Activated T-cell treated with anti-CD3 and anti-CD28 coated beads for 1 hour (primary cell): Measurements from ENCODE around the gene UGT1A3.

ENCODE experiments used
- DNase-seq: peaks from one replicate; pipeline ENCODE4 v3.0.0-alpha.2; 2020; ENCODE audit warnings: low read depth

Gene UGT1A3

DNA sequence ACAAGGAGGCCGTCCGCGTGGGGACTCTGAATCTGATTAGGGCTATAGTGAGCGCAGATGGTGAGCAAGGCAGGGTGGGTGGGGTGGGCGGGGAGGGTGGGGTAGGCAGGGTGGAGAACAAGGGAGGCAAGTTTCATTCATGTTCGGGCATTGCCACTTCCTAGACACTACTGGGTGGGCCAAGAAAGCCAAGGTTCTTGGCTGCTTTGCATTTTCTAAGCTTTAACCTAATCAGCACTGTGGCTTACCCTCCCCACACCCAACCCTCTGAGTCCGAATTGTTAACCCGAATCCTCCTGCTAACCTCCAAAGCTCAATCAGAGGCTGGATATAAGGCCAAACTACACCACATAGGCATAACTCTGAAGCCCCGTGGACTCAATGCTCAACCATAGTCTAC lies 67.4 kb downstream of the UGT1A3 start:
- DNase-seq, result no peak

DNA sequence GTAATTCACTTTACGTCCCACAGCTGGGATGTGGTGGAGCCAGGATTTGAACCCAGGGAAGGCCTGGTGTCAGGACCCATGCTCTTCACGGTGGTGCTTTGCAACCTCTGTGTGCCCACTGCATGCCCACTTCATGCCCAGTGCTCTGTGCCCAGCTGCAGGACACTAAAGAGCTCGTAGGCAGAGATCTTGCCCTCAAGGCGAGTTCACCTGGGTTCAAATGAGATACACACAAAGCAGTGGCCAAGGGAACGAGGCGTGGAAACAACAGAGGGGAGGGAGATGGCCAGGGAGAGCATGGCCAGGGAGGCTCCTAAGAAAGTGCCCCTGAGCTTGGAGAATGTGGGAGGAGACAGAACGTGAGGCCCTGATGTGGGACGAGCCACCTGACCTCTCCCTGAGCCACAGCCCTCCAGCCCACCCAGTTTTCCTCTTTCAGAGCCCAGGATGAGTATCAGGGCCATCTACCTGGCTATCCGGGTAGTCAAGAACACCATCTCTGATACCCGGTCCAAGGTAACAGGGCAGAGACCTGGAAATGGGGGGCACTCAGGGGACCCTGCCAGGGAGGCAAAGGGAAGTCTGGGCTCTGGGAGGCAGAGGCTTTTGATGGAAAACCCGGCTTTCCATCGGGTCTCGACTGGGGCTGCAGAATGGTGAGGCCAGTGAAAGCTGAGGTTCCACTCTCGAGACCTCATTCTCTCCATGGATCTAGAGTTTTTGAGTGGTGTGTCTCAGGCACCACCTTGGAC lies 69.7 kb downstream of the UGT1A3 start:
- DNase-seq, result no peak

DNA sequence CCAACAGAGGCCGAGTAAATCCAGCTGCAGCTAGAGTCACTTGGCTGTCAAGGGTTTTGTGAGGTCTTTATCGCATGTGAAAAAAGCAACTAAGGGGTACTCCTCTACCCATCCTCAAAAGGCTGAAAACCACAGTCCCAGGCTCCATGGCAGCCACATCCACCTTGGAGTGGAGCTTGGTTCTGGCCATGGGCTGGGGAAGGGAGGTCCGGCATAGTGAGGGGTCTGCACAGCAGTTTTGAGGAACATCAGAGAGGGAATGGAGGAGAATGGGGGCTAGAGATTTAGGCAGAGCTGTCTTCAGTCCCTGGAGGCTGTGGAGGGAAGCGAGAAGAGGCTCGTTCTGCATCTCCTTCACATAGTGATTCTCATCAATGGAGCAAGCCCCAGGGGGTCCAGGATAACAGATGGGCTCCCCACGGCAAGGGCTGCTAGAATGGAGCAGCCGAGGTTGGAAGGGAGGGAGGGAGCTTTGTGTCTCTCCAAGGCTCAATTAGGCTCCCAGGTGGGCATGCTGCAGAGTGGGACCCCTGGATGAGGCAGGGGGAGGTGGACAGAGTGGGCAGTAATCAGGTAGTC lies 70.3 kb downstream of the UGT1A3 start:
- DNase-seq, result no peak

DNA sequence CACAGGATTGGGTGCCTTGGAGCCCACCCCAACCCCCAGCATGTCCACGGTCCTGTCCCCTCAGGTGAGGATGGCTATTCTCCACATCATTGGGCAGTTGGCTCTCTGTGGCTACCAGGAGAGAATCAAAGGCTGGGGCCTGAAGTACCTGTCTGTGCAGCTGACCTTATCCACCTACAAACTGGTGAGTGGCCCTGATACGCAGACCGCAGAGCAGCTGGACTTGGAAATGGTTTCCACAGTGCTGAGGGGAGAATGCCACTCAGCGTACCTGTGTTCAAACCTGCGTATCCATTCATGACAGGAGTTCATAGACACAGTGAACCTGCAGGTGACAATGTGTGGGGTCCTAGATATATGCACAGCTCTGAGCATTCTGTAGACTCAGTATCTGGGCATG lies 70.9 kb downstream of the UGT1A3 start:
- no peak for DNase-seq

DNA sequence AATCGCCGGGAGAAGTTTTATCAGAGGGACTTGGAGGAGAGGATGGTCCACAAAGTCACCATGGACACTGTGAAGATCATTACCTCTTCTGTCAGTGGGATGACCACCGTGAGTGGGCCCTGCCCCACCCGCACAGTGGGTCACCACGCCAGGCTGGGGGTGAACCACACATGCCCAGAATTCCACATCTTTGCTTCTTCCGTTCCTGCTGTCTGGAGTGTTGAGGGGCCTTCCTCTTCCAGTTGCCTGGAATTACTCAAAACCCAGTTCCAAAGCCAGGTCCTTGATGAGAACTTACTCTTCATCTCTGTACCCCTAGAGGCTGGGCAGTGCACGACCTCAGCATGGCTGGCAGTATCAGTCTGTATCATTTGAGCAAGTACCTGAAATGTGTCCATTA lies 71.4 kb downstream of the UGT1A3 start:
- DNase-seq, result no peak

DNA sequence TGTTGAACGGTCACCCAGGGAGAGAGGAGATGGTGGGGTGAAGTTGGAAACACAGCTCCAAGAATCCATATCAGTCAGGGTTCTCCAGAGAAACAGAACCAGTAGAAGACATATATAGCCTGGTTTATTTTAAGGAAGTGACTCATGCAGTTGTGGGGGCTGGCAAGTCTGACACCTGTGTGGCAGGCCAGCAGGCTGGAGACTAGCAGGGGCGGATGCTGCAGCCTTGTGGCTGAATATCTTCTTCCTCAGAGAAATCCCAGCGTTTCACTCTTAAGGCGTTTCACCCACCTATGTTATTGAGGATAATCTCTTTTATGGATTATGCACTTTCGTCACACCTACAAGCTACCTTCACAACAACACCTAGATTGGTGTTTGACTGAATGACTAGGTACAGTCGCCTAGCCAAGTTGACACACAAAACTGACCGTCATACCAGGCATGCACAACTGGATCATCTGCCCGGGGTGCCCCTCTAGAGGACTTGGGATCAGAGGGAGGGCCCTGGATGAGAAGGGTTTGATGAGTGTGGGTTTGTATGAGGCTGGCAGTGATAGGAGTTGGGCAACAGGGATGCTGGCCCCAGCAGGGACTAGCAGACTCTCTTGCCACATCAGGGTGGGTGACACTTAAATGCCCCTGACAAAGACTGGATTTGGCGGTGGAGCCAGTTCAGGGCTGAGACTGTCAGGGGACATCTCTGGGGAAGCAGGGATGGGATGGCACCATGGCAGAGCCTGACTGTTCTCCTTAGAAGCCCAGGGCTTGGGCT lies 72.7 kb downstream of the UGT1A3 start:
- no peak for DNase-seq

DNA sequence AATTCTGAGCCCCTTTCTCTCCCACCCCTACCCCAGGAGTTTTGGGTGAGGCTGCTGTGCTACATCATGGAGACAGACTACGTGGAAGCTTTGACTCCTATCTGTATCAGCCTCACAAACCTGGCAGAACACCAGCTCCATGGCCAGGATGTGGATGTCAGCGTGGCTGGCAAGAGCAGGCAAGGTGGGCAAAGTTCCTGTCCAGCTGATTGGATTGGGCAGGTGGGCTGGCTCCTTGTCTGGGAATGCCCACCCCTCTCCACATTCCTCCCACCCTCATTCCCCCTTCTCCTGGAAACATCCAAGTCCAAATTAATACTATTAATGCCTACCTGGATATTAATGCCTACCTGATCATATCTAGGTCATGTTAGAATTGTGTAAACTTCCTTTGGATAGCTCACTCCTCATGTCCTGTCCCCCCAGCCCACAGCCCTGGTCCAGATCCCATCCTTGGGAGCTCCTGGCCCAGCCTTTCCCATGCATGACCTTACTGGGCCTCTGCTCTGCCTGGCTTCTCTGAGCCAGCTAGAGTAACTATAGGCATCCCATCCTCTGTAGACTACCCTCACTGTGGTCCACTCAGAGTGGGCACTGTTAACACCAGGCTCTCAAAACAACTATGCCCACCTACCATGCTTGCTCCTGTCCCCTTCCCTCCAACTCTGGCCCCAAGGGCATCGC lies 73.4 kb downstream of the UGT1A3 start:
- DNase-seq, result no peak

DNA sequence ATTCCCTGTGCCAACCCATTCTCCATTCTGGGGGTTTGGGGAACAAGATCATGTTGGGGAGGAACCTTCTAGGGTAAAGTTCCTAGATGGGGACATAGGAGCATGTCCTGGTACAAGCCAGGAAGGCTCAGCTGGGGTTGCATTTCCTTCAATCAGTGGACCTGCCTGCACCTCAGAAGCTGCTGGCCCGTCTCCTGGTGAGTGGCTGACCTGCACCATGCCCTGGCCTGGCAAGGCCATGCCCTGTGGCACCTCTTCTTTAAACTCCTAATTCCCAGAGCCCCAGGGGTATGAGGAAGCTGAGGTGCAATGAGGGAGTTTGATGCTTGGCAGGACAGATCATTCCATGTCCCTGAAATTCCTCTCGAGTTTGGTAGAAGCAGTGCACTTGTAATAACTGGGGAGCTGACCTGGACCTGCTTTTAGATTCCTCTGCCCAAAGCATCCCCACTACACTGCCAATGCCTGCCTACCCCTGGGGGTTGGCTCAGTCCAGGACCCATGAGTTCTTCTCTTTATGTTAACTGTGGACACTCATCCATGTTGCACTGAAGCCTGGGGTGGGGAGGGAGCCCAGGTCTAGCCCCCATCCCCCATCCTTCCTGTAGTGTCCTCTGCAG lies 74.6 kb downstream of the UGT1A3 start:
- no peak for DNase-seq

DNA sequence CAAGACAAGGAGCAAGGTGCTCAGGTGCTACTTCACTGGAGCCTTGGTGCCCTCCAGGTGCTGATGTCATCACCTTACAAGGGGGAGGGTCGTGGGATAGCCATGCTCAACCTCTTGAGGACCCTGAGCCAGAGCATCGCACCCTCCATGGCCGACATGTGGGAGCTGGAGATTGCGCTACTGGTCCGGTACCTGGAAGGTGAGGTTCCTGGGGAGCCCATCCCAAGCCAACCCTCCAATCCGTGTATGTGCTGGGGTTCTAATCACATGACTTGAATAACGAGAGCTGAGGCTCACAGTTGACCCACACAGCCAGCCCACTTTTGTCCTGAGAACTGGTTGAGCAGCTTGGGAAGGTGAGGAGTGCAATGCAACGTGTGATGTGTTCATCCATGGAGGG lies 75.2 kb downstream of the UGT1A3 start:
- no peak for DNase-seq

DNA sequence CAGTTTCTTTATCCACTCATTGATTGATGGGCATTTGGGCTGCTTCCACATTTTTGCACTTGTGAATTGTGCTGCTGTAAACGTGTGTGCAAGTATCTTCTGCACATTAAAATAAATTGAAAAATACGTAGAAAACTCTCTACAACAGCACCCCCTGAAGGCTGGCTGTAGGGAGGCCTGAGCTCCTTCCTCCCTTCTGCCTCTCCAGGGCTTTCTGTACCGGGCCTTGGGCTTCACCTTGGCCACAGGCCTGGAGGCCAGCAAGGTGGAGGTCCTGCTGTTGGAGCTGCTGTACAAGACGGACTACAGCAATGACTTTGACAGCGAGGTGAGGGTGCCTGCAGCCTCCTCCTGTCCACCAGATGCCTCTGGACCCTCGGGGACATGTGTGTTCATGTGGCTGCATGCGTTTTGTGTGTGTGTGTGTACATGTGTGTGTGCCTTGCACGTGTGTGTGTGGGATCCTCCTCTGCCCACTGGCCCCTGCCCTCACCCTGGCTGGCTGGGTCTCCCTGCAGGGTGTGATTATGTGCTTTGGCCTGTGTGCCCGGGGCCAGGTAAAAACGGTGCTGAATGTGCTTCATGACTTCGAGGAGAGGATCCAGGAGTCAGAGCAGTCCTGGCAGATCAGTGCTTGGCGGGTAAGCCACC lies 78.5 kb downstream of the UGT1A3 start:
- DNase-seq, result no peak

DNA sequence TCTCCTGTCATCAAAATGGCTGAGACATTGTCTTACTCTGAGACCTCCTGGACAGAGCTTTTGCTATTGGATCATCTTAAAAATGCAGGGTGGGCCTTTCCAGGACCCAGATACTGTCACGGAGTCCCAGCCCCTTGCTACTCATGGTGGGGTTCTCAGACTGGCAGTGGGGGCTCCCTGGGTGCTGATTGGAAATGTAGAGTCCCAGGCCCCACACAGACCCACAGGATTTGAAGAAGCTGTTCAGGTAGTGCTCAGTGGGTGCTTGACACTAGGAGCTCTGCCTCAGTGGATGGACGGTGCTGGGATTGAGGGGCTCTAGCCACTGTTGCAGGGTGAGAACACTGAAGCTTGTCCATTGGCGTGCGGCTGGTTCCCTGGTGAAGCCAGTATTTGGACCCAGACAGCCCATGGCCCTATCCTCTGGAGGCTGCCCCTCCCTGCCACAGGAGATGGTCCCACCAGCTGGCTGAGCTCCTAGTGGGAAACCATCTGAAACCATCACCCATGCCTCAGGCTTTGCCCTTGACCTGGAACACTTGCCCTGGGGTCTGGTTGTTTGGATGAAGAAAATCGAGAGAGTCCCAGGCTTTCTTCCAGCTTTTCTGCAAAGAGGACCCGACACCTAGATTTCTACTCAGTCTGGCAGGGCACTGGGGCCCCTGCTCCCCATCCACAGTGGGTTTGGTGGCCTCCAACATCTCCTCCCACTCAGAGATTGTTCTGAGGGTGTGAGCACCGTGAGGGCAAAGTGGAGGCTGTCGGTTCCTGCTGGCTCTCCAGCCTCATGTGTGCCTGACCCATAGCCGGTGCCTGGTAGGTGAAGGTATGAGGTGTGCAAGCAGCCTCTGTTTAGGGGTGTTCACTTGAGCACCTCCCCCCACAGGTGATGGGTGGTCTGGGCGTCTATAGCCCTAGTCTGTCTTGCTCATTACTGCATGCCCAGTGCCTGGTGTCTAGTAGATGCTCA lies 79.4 kb downstream of the UGT1A3 start:
- DNase-seq, result no peak

DNA sequence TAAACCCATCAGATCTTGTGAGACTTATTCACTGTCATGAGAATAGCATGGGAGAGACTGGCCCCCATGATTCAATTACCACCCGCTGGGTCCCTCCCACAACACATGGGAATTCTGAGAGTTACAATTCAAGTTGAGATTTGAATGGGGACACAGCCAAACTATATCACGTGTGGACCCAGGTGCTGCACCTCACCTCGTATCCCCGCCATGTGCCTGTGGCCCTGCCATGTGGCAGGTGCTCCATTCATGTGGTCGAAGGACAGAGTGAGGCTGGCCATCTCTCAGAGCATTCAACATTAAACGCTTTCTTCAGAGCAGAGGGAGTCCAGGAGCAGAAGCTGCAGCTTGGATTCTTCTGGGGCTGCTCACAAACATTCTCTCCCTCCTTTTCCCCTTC lies 81.5 kb downstream of the UGT1A3 start:
- no peak for DNase-seq

DNA sequence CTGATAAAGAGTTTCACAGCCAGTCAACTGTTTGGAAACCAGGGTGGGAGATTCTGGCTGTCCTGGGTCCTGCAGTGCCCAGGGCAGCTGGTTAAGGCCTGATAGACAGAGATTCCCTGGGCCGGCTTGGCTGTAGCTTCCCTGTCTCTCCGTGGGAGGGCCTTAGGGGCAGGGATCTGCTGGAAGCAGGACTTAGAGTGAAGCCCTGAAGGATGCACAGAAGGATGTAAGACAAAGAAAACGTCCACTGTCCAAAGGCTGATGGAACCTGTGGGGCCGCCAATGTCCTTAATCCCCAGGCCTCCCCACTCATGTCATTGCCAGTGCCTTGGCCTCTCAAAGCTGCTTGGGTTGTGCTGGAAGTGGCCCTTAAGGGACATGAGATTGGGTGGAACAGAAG lies 82.2 kb downstream of the UGT1A3 start:
- no peak for DNase-seq

DNA sequence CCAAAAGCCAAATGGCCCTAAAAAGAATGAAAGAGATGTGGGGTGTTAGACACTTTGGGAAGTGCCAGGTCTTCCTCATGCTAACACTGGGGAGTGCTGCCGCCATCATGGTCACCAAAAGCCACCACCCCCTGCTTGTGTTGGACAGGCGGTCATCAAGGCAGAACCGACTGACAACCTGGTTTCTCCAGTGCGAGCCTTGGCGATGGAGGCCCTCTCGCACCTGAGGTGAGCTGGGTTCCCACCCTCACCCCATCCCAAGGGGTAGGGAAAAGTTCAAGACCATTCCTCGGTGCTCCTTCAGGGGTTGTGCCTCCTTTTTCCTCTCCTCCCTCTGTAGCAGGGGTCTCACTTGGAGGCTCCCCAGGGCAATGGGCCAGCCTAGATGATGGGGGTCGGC lies 82.9 kb downstream of the UGT1A3 start:
- DNase-seq, result no peak

DNA sequence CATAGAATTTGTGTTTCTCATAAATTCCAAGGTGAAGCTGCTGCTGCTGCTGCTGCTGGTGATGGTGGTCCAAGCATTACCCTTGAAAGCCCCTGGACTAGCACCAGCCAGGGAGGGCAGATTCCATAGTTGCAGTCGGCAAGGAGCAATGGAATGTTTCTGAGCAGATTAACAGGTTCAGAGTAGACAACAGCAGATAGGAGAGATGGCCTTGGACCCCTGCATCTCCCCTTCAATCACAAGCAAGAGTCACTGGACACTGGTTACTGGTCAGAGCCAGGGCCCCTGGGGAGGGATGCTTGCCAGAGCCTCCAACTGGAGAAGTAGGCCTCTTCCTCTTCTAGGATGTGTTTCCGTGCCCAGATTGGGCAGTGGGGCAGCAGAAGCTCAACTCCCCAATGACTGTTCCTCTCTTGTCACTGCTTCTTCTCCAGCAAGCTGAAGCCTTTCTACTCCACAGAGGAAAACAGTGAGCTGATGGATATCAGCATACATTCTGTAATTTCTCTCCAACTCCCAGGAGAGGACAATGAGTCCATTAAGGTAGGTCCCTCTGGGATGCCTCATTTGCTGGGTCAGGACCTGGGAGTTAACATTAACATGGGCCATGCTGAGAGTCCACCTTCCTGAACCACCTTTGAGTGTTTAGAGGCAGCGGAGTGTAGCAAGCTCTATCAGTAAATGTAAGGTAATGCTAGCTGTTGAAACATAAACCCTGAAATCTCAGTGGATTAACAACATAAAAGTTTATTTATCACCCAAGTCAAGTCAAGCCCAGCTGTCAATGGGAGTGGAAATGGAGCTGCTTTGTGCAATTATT lies 84.6 kb downstream of the UGT1A3 start:
- no peak for DNase-seq

DNA sequence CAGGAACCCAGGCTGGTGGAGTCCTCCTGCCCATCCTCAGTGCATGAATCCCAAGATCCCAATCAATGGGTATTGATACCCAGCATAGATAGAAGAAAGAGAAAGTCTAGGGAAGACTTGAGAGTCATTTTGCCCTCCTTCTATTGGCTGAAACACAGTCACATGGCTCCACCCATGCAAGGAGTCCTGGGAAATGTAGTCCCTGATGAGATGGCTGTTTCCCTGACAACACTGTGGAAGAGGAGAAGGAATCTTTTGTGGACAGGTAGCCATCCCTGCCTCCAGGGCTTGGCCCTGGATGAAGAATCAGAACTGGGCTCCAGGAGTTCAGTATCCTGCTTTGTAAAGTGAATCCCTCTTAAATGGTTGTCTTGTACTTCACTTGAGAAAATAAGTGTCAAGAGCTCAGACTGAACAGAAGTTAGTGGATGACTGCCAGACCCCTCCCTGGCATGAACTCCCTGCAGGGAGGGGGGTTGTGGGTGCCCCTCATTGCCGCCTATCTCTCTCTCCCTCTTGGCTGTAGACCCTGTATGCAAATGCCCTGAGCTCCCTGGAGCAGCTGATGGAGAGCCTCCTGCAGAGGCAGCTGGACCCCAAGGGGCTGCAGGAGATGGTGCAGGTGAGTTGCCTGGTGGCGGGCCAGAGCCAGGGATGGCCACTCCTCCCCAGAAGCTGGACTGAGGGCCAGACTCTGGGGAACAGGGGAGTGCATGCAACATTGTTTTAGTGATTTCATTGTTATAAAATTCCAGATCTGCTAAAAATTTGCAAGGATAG lies 85.4 kb downstream of the UGT1A3 start:
- DNase-seq, result no peak

DNA sequence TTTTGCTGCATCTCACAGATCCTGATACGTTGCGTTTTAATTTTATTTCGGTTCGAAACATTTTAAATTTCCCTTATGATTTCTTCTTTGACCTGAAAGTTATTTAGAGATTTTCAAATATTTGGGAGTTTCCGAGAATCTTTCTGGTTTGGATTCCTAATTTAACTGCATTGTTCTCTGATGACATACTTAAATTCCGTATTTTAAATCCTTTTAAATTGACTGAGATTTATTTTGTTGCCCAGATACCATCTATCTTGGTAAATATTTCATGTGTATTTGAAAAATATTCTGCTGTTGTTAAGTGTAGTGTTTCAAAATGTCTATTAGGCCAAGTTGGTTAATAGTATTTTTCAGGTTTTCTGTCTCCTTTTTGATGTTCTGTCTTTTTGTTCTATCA lies 87.0 kb downstream of the UGT1A3 start:
- no peak for DNase-seq

DNA sequence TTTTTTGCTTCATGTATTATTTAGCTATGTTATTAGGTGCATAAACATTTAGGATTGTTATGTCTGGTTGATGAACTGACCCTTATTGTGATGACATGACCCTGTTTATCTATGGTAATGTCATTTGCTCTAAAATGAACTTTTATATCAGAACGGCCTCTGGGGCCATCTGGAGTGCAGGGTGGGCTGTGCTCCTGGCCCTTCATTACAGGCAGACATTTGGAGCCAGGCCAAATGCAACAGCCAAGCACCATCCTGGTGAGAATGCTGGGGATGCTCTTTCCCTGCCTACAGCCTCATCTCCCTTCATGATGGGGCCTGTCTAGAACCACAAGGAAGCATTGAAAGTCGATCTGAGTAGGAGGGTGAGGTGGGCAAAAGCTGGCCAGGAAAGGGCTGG lies 87.5 kb downstream of the UGT1A3 start:
- DNase-seq, result no peak

DNA sequence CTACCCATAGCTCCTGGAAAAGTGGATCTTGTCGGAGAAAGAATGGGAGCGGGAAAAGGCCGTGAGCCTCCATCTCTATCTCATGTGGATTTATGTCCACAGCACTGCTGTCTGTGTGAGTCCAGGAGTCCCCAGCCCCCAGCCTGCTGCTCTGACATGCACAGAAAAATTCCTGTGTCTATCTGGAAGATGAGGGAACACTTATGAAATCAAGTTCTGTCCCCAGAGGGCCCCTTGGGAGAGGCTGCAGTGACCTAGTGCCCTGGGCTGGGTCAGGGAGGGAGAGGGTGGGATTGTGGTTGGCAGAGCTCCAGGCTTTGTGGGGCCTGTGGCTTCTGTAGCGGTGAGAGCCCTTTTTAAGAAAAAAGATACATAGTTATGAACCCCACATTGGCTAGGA lies 87.9 kb downstream of the UGT1A3 start:
- DNase-seq, result no peak
